ENCODE measurements around the gene CAMKMT. TPM values are rescaled to one million over a fixed set of nuclear protein-coding genes. Genes with fewer than 3 reads are reported as not detected.

The CAMKMT gene
- total and polyA plus RNA-seq, 8 donors, result 8.3 to 17.5 (median 11.5) TPM

GRCh38 chr2:44522846-44523245 lies 161.1 kb downstream of the CAMKMT start:
- DNase-seq (no peak), ATAC-seq (no peak)
- TF ChIP-seq, protein P1, sequence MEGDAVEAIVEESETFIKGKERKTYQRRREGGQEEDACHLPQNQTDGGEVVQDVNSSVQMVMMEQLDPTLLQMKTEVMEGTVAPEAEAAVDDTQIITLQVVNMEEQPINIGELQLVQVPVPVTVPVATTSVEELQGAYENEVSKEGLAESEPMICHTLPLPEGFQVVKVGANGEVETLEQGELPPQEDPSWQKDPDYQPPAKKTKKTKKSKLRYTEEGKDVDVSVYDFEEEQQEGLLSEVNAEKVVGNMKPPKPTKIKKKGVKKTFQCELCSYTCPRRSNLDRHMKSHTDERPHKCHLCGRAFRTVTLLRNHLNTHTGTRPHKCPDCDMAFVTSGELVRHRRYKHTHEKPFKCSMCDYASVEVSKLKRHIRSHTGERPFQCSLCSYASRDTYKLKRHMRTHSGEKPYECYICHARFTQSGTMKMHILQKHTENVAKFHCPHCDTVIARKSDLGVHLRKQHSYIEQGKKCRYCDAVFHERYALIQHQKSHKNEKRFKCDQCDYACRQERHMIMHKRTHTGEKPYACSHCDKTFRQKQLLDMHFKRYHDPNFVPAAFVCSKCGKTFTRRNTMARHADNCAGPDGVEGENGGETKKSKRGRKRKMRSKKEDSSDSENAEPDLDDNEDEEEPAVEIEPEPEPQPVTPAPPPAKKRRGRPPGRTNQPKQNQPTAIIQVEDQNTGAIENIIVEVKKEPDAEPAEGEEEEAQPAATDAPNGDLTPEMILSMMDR (IDR thresholded peaks at IDR 0.05), result no peak
- Histone ChIP-seq H3K36me3 (no peaks in the 10 kb centered on the region), H3K27ac (no peak overlapping the region), H3K9me3 (peaks cover 0 to 33% of the 10 kb centered on the region in 2 donors), H3K27me3 (no peaks in the 10 kb centered on the region), H3K4me3 (no peak overlapping the region), H3K4me1 (no peaks in the 10 kb centered on the region)
- intact Hi-C loops (cut with DNase I), result no loop called here

- no peak for ATAC-seq
- H3K4me1 ChIP-seq, result no peaks in the 10 kb centered on the region
- peaks cover 0 to 33% of the 10 kb centered on the region in 2 donors for H3K9me3 ChIP-seq
- no peak overlapping the region for H3K27ac ChIP-seq
- no peak overlapping the region for H3K4me3 ChIP-seq
- intact Hi-C loops (cut with DNase I), result no loop called here
- TF ChIP-seq, protein P1 (IDR thresholded peaks at IDR 0.05), result no peak
- no peaks in the 10 kb centered on the region for H3K27me3 ChIP-seq
- DNase-seq, result no peak
- H3K36me3 ChIP-seq, result no peaks in the 10 kb centered on the region
These were observed 162.7 kb downstream of the CAMKMT start for GRCh38 chr2:44524347-44524926.

DNA sequence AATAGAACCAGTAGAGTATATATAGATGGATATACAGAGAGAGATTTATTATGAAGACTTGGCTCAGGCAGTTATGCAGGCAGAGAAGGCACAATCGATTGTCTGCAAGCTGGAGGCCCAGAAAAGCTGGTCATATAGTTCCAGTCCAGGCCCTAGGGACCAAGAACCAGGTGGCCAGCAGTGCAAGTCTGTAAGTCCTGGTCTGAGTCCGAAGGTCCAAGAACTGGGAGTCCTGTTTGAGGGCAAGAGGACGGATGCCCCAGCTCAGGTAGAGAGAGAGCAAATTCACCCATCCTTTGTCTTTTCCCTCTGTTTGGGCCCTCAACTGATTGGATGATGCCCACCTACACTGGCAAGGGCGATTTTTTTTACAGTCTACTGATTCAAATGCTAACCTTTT lies 164.6 kb downstream of the CAMKMT start:
- intact Hi-C loops (cut with DNase I), result no loop called here
- H3K27me3 ChIP-seq, result no peaks in the 10 kb centered on the region
- no peak overlapping the region for H3K4me3 ChIP-seq
- ATAC-seq (no peak), DNase-seq (no peak)
- peaks cover 0 to 23% of the 10 kb centered on the region in 2 donors for H3K9me3 ChIP-seq
- no peaks in the 10 kb centered on the region for H3K4me1 ChIP-seq
- no peaks in the 10 kb centered on the region for H3K36me3 ChIP-seq
- no peak overlapping the region for H3K27ac ChIP-seq
- TF ChIP-seq, protein P1 (IDR thresholded peaks at IDR 0.05), result no peak

- no peaks in the 10 kb centered on the region for H3K27me3 ChIP-seq
- no peaks in the 10 kb centered on the region for H3K4me1 ChIP-seq
- peaks cover 0 to 2% of the 10 kb centered on the region in 2 donors for H3K9me3 ChIP-seq
- H3K36me3 ChIP-seq, result peaks cover 0 to 4% of the 10 kb centered on the region in 2 donors
- ATAC-seq (no peak), DNase-seq (no peak)
- TF ChIP-seq, protein P1 (IDR thresholded peaks at IDR 0.05), result no peak
- intact Hi-C loops (cut with DNase I), result no loop called here
- H3K27ac ChIP-seq, result no peak overlapping the region
- no peak overlapping the region for H3K4me3 ChIP-seq
These were observed 166.8 kb downstream of the CAMKMT start for GRCh38 chr2:44528595-44528994.

- H3K4me3 ChIP-seq, result no peak overlapping the region
- H3K27me3 ChIP-seq, result no peaks in the 10 kb centered on the region
- no peaks in the 10 kb centered on the region for H3K9me3 ChIP-seq
- H3K36me3 ChIP-seq, result peaks cover 0 to 4% of the 10 kb centered on the region in 2 donors
- ATAC-seq (no peak), DNase-seq (no peak)
- H3K27ac ChIP-seq, result no peak overlapping the region
- TF ChIP-seq, protein P1 (IDR thresholded peaks at IDR 0.05), result no peak
- intact Hi-C loops (cut with DNase I), result no loop called here
- no peaks in the 10 kb centered on the region for H3K4me1 ChIP-seq
These were observed 167.7 kb downstream of the CAMKMT start for GRCh38 chr2:44529448-44529847.
